ENCODE data around the gene HK3. TPM values are rescaled to one million over a fixed set of nuclear protein-coding genes. Genes with fewer than 3 reads are reported as not detected.
A peak's percentile ranks its signal among the peaks of the same experiment; 100 is the strongest.

The HK3 gene
- total RNA-seq, 1 donor from 2014 or later, result not detected

- no peak overlapping the region for H3K4me3 Mint-ChIP-seq (ENCODE audit: unreplicated experiment)
- DNase-seq, result no peak
- H3K36me3 Mint-ChIP-seq (ENCODE audit: unreplicated experiment), result peaks cover 4% of the 10 kb centered on the region
- peaks cover 9% of the 10 kb centered on the region for H3K9me3 Mint-ChIP-seq (ENCODE audit: unreplicated experiment)
- H3K27me3 Mint-ChIP-seq (ENCODE audit: unreplicated experiment), result peaks cover 7% of the 10 kb centered on the region
- peaks cover 12% of the 10 kb centered on the region for H3K4me1 Mint-ChIP-seq (ENCODE audit: low read depth, unreplicated experiment)
- H3K27ac Mint-ChIP-seq (ENCODE audit: unreplicated experiment), result no peak overlapping the region
- TF ChIP-seq, protein P1, sequence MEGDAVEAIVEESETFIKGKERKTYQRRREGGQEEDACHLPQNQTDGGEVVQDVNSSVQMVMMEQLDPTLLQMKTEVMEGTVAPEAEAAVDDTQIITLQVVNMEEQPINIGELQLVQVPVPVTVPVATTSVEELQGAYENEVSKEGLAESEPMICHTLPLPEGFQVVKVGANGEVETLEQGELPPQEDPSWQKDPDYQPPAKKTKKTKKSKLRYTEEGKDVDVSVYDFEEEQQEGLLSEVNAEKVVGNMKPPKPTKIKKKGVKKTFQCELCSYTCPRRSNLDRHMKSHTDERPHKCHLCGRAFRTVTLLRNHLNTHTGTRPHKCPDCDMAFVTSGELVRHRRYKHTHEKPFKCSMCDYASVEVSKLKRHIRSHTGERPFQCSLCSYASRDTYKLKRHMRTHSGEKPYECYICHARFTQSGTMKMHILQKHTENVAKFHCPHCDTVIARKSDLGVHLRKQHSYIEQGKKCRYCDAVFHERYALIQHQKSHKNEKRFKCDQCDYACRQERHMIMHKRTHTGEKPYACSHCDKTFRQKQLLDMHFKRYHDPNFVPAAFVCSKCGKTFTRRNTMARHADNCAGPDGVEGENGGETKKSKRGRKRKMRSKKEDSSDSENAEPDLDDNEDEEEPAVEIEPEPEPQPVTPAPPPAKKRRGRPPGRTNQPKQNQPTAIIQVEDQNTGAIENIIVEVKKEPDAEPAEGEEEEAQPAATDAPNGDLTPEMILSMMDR (IDR thresholded peaks at IDR 0.05; ENCODE audit: partially characterized antibody, unreplicated experiment), result no peak
Observed at GRCh38 chr5:176901260-176902101, 2.3 kb upstream of the HK3 start.

DNA sequence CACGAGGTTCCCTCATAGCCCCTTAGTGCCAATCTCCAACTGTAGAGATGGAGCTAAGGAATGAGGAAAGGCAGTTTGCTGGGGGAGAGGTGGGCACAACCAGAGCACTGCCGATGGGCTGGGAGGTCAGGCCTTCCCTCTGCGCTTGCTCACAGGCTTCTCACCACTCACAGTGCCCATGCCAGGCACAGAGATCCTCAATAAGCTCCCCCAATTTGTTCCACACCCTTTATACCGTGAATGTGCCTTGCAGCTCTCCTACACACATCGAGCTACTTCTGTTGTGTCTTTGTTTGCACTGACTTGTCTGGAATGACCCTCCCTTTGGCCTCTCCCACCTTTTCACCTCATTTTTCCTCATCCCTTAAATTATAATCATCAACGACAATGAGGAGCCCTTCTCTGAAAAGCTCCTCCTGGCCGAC lies 1.6 kb upstream of the HK3 start:
- Mint-ChIP-seq H3K27ac (ENCODE audit: unreplicated experiment) (no peak overlapping the region), H3K36me3 (ENCODE audit: unreplicated experiment) (peaks cover 4% of the 10 kb centered on the region), H3K4me3 (ENCODE audit: unreplicated experiment) (peak overlapping the region; percentile 4), H3K27me3 (ENCODE audit: unreplicated experiment) (peaks cover 6% of the 10 kb centered on the region), H3K9me3 (ENCODE audit: unreplicated experiment) (peaks cover 11% of the 10 kb centered on the region), H3K4me1 (ENCODE audit: low read depth, unreplicated experiment) (peaks cover 12% of the 10 kb centered on the region)
- TF ChIP-seq, protein P1 (IDR thresholded peaks at IDR 0.05; ENCODE audit: partially characterized antibody, unreplicated experiment), result no peak
- no peak for DNase-seq

- Mint-ChIP-seq H3K27ac (ENCODE audit: unreplicated experiment) (no peak overlapping the region), H3K4me1 (ENCODE audit: low read depth, unreplicated experiment) (peaks cover 12% of the 10 kb centered on the region), H3K4me3 (ENCODE audit: unreplicated experiment) (no peak overlapping the region), H3K27me3 (ENCODE audit: unreplicated experiment) (peaks cover 9% of the 10 kb centered on the region), H3K9me3 (ENCODE audit: unreplicated experiment) (peaks cover 11% of the 10 kb centered on the region), H3K36me3 (ENCODE audit: unreplicated experiment) (peaks cover 4% of the 10 kb centered on the region)
- no peak for DNase-seq
- TF ChIP-seq, protein P1 (IDR thresholded peaks at IDR 0.05; ENCODE audit: partially characterized antibody, unreplicated experiment), result no peak
Observed at GRCh38 chr5:176899946-176900779, 1.0 kb upstream of the HK3 start.

DNA sequence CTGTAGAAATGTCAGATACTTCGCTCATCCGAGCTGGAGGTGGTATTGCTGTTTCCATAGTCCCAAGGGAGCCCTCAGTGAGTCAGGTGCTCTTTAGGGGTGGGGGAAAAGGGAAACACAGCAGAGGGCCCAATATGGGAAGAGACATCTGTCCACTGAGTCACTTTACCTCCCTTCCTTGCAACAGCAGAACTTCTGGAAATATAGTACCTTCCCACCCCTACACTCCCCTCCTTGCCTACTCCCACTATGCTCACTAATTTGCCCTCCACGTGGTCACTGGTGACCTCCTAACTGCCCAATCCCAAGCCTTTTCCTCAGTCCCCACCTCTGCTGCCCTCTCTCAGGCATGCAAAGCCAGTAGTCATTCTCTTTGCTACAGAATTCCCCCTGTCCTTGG lies 1.9 kb downstream of the HK3 start:
- Mint-ChIP-seq H3K9me3 (ENCODE audit: unreplicated experiment) (peaks cover 9% of the 10 kb centered on the region), H3K27me3 (ENCODE audit: unreplicated experiment) (peaks cover 12% of the 10 kb centered on the region), H3K36me3 (ENCODE audit: unreplicated experiment) (peaks cover 4% of the 10 kb centered on the region), H3K4me1 (ENCODE audit: low read depth, unreplicated experiment) (peaks cover 12% of the 10 kb centered on the region), H3K27ac (ENCODE audit: unreplicated experiment) (no peak overlapping the region), H3K4me3 (ENCODE audit: unreplicated experiment) (no peak overlapping the region)
- no peak for DNase-seq
- TF ChIP-seq, protein P1 (IDR thresholded peaks at IDR 0.05; ENCODE audit: partially characterized antibody, unreplicated experiment), result no peak

Measured in glutamatergic neuron (in vitro differentiated cells).